K562 (cell line): ENCODE measurements around the gene CFDP1. TPM values are rescaled to one million over a fixed set of nuclear protein-coding genes. Genes with fewer than 3 reads are reported as not detected.

Experiments used
- ADNP ChIP-seq: fragments of 200-800 bp; sonication (Bioruptor generic); IDR thresholded peaks from 2 replicates; pipeline ENCODE4 v1.6.1; 2016; ENCODE audit warnings: missing genetic modification characterization, missing compliant biosample characterization
- BCL6 ChIP-seq: fragments of 250-450 bp; sonication (Bioruptor Pico); IDR thresholded peaks from 2 replicates; pipeline ENCODE4 v1.4.0; 2020
- CREB3 ChIP-seq: fragments of 450-650 bp; conservative IDR thresholded peaks from 2 replicates; pipeline ENCODE4 v1.6.1; 2016; ENCODE audit warnings: missing genetic modification characterization, low read depth, mild to moderate bottlenecking, missing compliant biosample characterization, moderate library complexity
- EP300 ChIP-seq: IDR thresholded peaks from 2 replicates; pipeline ENCODE4 v1.6.1; 2012; ENCODE audit warnings: low read length, improper control_type of control experiment
- FOXM1 ChIP-seq, 2 experiments: fragments of 450-650 bp in 1 of 2; sonication (generic) in 1 of 2; formaldehyde crosslinking in 1 of 2; IDR thresholded peaks; 2 replicates each; pipeline versions ENCODE4 v1.6.1 to v1.9.0; 2017 to 2022; ENCODE audit warnings: low read depth in 2 of 2, mild to moderate bottlenecking in 2 of 2, missing genetic modification reagents in 1 of 2, moderate library complexity in 1 of 2
- KDM1A ChIP-seq, 2 experiments: fragments of 450-650 bp; IDR thresholded peaks; 2 replicates each; pipeline ENCODE4 v1.6.1; 2016; ENCODE audit warnings: mild to moderate bottlenecking in 2 of 2
- KLF13 ChIP-seq: fragments of 450-650 bp; IDR thresholded peaks from 2 replicates; pipeline ENCODE4 v1.6.1; 2016; ENCODE audit warnings: missing genetic modification characterization, low read depth, mild to moderate bottlenecking, missing compliant biosample characterization, moderate library complexity, borderline replicate concordance
- MBD2 ChIP-seq: sonication (generic); IDR thresholded peaks from 2 replicates; pipeline ENCODE4 v1.6.1; 2016; ENCODE audit warnings: low read depth, borderline replicate concordance
- MEIS2 ChIP-seq: fragments of 450-650 bp; IDR thresholded peaks from 2 replicates; pipeline ENCODE4 v1.6.1; 2014; ENCODE audit warnings: mild to moderate bottlenecking; ENCODE audit not compliant: partially characterized antibody
- PRPF4 ChIP-seq: fragments of 200-400 bp; formaldehyde crosslinking; IDR thresholded peaks from one replicate; pipeline ENCODE4 v1.6.1; 2017; ENCODE audit warnings: low read length, low read depth, mild to moderate bottlenecking; ENCODE audit not compliant: insufficient read depth, poor library complexity, severe bottlenecking
- SMARCE1 ChIP-seq: fragments of 450-650 bp; IDR thresholded peaks from 2 replicates; pipeline ENCODE4 v1.7.1; 2016; ENCODE audit warnings: mild to moderate bottlenecking
- TAF9B ChIP-seq: fragments of 450-650 bp; IDR thresholded peaks from 2 replicates; pipeline ENCODE4 v1.6.1; 2018; ENCODE audit warnings: mild to moderate bottlenecking; ENCODE audit not compliant: partially characterized antibody
- TEAD4 ChIP-seq, 2 experiments: sonication (generic) in 1 of 2; formaldehyde crosslinking in 1 of 2; IDR thresholded peaks; 2 replicates each; pipeline versions ENCODE4 v1.6.1 to v1.8.0; 2012 to 2022; ENCODE audit warnings: borderline replicate concordance in 1 of 2, inconsistent platforms in 1 of 2, low read length in 1 of 2, mild to moderate bottlenecking in 1 of 2, missing genetic modification reagents in 1 of 2
- ZBTB17 ChIP-seq: fragments of 450-650 bp; formaldehyde crosslinking; IDR thresholded peaks from 2 replicates; pipeline ENCODE4 v1.4.0; 2020; ENCODE audit warnings: mild to moderate bottlenecking
- ZNF124 ChIP-seq: sonication (generic); formaldehyde crosslinking; IDR thresholded peaks from 2 replicates; pipeline ENCODE4 v1.8.1; 2022; ENCODE audit warnings: missing genetic modification reagents
- ZNF316 ChIP-seq: fragments of 450-650 bp; IDR thresholded peaks from 2 replicates; pipeline ENCODE4 v1.6.1; 2016
- ZNF57 ChIP-seq: fragments of 450-650 bp; formaldehyde crosslinking; IDR thresholded peaks from 2 replicates; pipeline ENCODE4 v1.4.0; 2020; ENCODE audit warnings: mild to moderate bottlenecking, moderate library complexity
- ZNF592 ChIP-seq: fragments of 450-650 bp; IDR thresholded peaks from 2 replicates; pipeline ENCODE4 v1.6.1; 2017; ENCODE audit warnings: antibody characterized with exemption, mild to moderate bottlenecking
- polyA plus RNA-seq, 8 experiments: library from polyadenylated mRNA; depleted of rRNA in 4 of 8; stranded (reverse) in 5 of 8; unstranded in 3 of 8; fragments of >200 nt; fragmentation: Nextera tagmentation in 2 of 8; fragmentation: Illumina TruSeq in 1 of 8; extraction: Ambion mirVana in 2 of 8; extraction: Trizol in 1 of 8; gene quantifications; 2 replicates each; pipeline versions ENCODE4 v1.2.1 to v1.2.3, GENCODE V29; 2011 to 2014; ENCODE audit warnings: inconsistent platforms in 1 of 8, missing spikeins in 1 of 8
- total RNA-seq, 7 experiments: library from RNA; depleted of rRNA in 6 of 7; stranded (reverse); fragments of >200 nt in 6 of 7; fragmentation: Illumina TruSeq in 2 of 7; extraction: Trizol in 2 of 7; gene quantifications; 2 replicates each; pipeline versions ENCODE4 v1.2.1 to v1.2.3, GENCODE V29; 2011 to 2021; ENCODE audit warnings: low replicate concordance in 1 of 7
- TF ChIP-seq, protein P1 (sequence below), 2 experiments: IDR thresholded peaks in 1 of 2; conservative IDR thresholded peaks in 1 of 2; 2 replicates each; pipeline ENCODE4 v1.6.1; 2016; ENCODE audit warnings: low read depth in 2 of 2, mild to moderate bottlenecking in 1 of 2, missing compliant biosample characterization in 1 of 2, missing genetic modification characterization in 1 of 2, moderate library complexity in 1 of 2

CFDP1 gene
- total and polyA plus RNA-seq, 9 of the 15 experiments (the other 6 are each of a cell fraction or from before 2014, with no cell fraction given): 31.5 to 78.4 (median 61.7) TPM

DNA sequence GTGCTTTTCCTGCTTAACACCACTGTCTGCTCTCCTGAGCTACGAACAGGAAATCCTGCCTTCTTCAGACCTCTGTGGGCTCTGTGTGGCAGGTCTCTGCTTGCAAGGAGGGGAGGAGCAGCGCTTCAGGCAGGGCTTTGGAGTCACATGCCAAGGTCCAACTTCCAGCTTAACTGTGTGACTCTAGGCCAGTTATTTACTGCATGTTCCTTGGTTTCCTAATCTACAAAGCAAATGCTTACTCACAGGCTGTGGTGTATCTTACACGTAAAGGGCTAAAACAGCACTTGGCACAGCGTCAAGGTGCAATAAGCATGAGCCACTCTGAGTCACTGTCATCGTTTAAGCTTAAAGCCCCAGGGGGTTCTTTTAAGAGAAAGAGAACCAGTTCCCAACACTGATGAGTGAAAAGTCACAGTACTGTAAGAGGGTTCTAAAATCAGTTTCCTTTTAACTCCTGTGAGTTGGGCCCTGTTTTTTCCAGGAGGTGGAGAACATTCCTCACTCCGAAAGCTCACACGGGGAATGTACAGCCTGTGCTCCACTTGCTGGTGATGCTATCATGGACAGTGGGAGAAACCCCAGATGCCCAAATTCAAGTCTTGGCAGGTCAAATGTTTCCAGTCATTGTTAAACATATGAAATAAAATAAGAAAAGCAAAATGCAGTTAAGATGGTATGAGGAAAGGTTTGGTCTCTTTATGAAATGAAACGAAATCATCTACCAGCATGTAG is 127.8 kb downstream of the CFDP1 start (continued):
- TF ChIP-seq MEIS2 (peak; percentile 63), KLF13 (no peak), TAF9B (peak; percentile 36), ZBTB17 (CRISPR knock-in tag) (no peak), PRPF4 (no peak), SMARCE1 (peak; percentile 89), ZNF592 (peak; percentile 65; the same call in 1 of the 2 replicates), TEAD4 (IDR thresholded peaks at IDR 0.05; ENCODE audit: low read length) (peak; percentile 70; the same call in 1 of the 2 replicates), TEAD4 (CRISPR knock-in tag; IDR thresholded peaks at IDR 0.05; ENCODE audit: borderline replicate concordance) (no peak), BCL6 (CRISPR knock-in tag) (no peak), CREB3 (tag) (no peak), KDM1A (IDR thresholded peaks at IDR 0.05) (peak in 1 of 2 experiments; percentile 59; a peak in 1 of 4 replicates), FOXM1 (IDR thresholded peaks at IDR 0.05; ENCODE audit: low read depth) (no peak), FOXM1 (CRISPR knock-in tag; IDR thresholded peaks at IDR 0.05; ENCODE audit: low read depth) (no peak), ZNF124 (CRISPR knock-in tag) (no peak), MBD2 (0 out of 2 replicates have a peak, but pooled peaks have one; percentile 28), ZNF57 (CRISPR knock-in tag) (no peak), ZNF316 (peak; percentile 66; the same call in 1 of the 2 replicates), ADNP (tag) (no peak), EP300 (peak; percentile 55; the same call in 1 of the 2 replicates)
- TF ChIP-seq, protein P1, sequence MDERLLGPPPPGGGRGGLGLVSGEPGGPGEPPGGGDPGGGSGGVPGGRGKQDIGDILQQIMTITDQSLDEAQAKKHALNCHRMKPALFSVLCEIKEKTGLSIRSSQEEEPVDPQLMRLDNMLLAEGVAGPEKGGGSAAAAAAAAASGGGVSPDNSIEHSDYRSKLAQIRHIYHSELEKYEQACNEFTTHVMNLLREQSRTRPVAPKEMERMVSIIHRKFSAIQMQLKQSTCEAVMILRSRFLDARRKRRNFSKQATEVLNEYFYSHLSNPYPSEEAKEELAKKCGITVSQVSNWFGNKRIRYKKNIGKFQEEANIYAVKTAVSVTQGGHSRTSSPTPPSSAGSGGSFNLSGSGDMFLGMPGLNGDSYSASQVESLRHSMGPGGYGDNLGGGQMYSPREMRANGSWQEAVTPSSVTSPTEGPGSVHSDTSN (CRISPR knock-in tag; IDR thresholded peaks at IDR 0.05; ENCODE audit: low read depth): no peak
- TF ChIP-seq, protein P1 (tag; conservative IDR thresholded peaks at IDR 0.05; ENCODE audit: low read depth): peak; percentile 53
